Endothelial cell of umbilical vein (primary cell): ENCODE data around the gene FAM187B.

Experiments used
- EZH2 ChIP-seq: IDR thresholded peaks from 2 replicates; pipeline ENCODE4 v1.6.1; 2012; ENCODE audit warnings: borderline replicate concordance, low read depth, mild to moderate bottlenecking, moderate library complexity, low read length, inconsistent platforms; ENCODE audit not compliant: severe bottlenecking
- FOS ChIP-seq: IDR thresholded peaks from 2 replicates; pipeline ENCODE4 v1.6.1; 2011; ENCODE audit warnings: mild to moderate bottlenecking, low read length, moderate library complexity, borderline replicate concordance; ENCODE audit not compliant: insufficient read depth
- GATA2 ChIP-seq: IDR thresholded peaks from 2 replicates; pipeline ENCODE4 v1.7.0; 2011; ENCODE audit warnings: low read depth, mild to moderate bottlenecking, moderate library complexity, mixed read lengths, low read length; ENCODE audit not compliant: insufficient read length, insufficient read depth
- JUN ChIP-seq: IDR thresholded peaks from 2 replicates; pipeline ENCODE4 v1.6.1; 2011; ENCODE audit warnings: borderline replicate concordance, low read depth; ENCODE audit not compliant: insufficient read length, insufficient read depth
- MAX ChIP-seq: IDR thresholded peaks from 2 replicates; pipeline ENCODE4 v1.6.1; 2011; ENCODE audit not compliant: insufficient read depth, insufficient read length
- POLR2AphosphoS5 ChIP-seq: IDR thresholded peaks from 2 replicates; pipeline ENCODE4 v1.6.1; 2012; ENCODE audit warnings: low read depth, mild to moderate bottlenecking, control low read depth, low read length, moderate library complexity; ENCODE audit not compliant: insufficient read depth
- TF ChIP-seq, protein P1 (sequence below), 2 donors: IDR thresholded peaks; 1 replicate in 1 of 2; 2 replicates in 1 of 2; pipeline ENCODE4 v1.5.1; 2011; ENCODE audit warnings: low read length in 2 of 2, mild to moderate bottlenecking in 2 of 2, moderate library complexity in 2 of 2, control low read depth in 1 of 2, inconsistent platforms in 1 of 2, low read depth in 1 of 2; ENCODE audit not compliant: insufficient read depth in 1 of 2; ENCODE audit errors: extremely low read depth in 1 of 2

- TF ChIP-seq, protein P1, sequence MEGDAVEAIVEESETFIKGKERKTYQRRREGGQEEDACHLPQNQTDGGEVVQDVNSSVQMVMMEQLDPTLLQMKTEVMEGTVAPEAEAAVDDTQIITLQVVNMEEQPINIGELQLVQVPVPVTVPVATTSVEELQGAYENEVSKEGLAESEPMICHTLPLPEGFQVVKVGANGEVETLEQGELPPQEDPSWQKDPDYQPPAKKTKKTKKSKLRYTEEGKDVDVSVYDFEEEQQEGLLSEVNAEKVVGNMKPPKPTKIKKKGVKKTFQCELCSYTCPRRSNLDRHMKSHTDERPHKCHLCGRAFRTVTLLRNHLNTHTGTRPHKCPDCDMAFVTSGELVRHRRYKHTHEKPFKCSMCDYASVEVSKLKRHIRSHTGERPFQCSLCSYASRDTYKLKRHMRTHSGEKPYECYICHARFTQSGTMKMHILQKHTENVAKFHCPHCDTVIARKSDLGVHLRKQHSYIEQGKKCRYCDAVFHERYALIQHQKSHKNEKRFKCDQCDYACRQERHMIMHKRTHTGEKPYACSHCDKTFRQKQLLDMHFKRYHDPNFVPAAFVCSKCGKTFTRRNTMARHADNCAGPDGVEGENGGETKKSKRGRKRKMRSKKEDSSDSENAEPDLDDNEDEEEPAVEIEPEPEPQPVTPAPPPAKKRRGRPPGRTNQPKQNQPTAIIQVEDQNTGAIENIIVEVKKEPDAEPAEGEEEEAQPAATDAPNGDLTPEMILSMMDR (IDR thresholded peaks at IDR 0.05; ENCODE audit: extremely low read depth in 1 of 2, insufficient read depth in 1 of 2, low read depth in 1 of 2, low read length in 2 of 2): no peak
- TF ChIP-seq POLR2AphosphoS5 (no peak), JUN (no peak), FOS (no peak), MAX (no peak), EZH2 (no peak), GATA2 (no peak)
Observed at GRCh38 chr19:35276706-35277281, 48.3 kb upstream of the FAM187B start.
